Nephron (organoid): ENCODE results near the gene TIMP1.
A peak's percentile ranks its signal among the peaks of the same experiment; 100 is the strongest.

Experiments used
- H3K27ac Mint-ChIP-seq, 3 experiments: 2 replicates each; pipeline ENCODE4 v1.8.0; 2020; ENCODE audit warnings: mixed read lengths in 3 of 3, mild to moderate bottlenecking in 2 of 3, moderate library complexity in 1 of 3
- H3K27me3 Mint-ChIP-seq: 2 replicates; pipeline ENCODE4 v1.8.0; 2021; ENCODE audit warnings: low read depth, mild to moderate bottlenecking, moderate library complexity, mixed read lengths
- H3K36me3 Mint-ChIP-seq: 2 replicates; pipeline ENCODE4 v1.8.0; 2020; ENCODE audit warnings: low read depth, mixed read lengths
- H3K4me1 Mint-ChIP-seq: 2 replicates; pipeline ENCODE4 v1.8.0; 2020; ENCODE audit warnings: mixed read lengths
- H3K4me3 Mint-ChIP-seq, 3 experiments: 2 replicates each; pipeline ENCODE4 v1.8.0; 2020; ENCODE audit warnings: mild to moderate bottlenecking in 3 of 3, mixed read lengths in 3 of 3, moderate library complexity in 2 of 3
- H3K9me3 Mint-ChIP-seq: 2 replicates; pipeline ENCODE4 v1.8.0; 2020; ENCODE audit warnings: mixed read lengths
- TF ChIP-seq, protein P1 (sequence below), 3 experiments: fragments of 200-600 bp; sonication (generic); IDR thresholded peaks; one replicate each; pipeline ENCODE4 v1.5.0; 2021; ENCODE audit warnings: antibody characterized with exemption in 3 of 3; ENCODE audit not compliant: unreplicated experiment in 3 of 3

TIMP1 gene

DNA sequence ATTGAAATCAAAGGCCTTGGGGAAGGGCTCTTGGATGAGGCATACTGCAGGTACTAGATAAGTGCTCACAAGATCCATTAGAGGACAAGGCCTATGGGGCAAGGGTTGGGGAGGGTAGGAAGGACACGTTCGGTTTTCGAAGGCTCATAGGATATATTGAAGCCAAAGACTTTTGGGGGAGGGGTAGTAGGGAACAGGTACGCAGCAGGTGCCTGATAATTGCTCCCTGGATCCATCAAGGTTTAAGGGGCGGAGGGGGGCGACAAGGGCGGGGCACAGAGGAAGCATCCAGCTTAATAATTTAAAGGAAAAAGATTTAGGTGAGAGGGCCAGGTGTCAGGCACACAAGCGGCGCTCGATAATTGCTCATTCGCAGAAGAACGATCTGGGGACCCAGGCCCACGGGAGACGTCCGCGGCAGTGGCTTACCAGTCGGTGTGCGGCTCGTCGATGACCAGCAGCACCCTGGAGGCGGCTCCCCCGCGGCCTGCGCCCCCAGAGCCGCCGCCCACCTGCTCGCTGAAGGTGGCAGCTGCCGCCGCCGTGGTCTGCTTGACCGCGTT is 36.8 kb downstream of the TIMP1 start:
- H3K27me3 Mint-ChIP-seq: peaks cover 56% of the 10 kb centered on the region
- no peak overlapping the region for H3K27ac Mint-ChIP-seq
- peak overlapping the region; percentile 57 to 70 (median 69) for H3K4me3 Mint-ChIP-seq
- H3K9me3 Mint-ChIP-seq: peaks cover 25% of the 10 kb centered on the region
- H3K36me3 Mint-ChIP-seq: no peaks in the 10 kb centered on the region
- TF ChIP-seq, protein P1, sequence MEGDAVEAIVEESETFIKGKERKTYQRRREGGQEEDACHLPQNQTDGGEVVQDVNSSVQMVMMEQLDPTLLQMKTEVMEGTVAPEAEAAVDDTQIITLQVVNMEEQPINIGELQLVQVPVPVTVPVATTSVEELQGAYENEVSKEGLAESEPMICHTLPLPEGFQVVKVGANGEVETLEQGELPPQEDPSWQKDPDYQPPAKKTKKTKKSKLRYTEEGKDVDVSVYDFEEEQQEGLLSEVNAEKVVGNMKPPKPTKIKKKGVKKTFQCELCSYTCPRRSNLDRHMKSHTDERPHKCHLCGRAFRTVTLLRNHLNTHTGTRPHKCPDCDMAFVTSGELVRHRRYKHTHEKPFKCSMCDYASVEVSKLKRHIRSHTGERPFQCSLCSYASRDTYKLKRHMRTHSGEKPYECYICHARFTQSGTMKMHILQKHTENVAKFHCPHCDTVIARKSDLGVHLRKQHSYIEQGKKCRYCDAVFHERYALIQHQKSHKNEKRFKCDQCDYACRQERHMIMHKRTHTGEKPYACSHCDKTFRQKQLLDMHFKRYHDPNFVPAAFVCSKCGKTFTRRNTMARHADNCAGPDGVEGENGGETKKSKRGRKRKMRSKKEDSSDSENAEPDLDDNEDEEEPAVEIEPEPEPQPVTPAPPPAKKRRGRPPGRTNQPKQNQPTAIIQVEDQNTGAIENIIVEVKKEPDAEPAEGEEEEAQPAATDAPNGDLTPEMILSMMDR (IDR thresholded peaks at IDR 0.05; ENCODE audit: unreplicated experiment in 3 of 3): no peak
- H3K4me1 Mint-ChIP-seq: no peaks in the 10 kb centered on the region

DNA sequence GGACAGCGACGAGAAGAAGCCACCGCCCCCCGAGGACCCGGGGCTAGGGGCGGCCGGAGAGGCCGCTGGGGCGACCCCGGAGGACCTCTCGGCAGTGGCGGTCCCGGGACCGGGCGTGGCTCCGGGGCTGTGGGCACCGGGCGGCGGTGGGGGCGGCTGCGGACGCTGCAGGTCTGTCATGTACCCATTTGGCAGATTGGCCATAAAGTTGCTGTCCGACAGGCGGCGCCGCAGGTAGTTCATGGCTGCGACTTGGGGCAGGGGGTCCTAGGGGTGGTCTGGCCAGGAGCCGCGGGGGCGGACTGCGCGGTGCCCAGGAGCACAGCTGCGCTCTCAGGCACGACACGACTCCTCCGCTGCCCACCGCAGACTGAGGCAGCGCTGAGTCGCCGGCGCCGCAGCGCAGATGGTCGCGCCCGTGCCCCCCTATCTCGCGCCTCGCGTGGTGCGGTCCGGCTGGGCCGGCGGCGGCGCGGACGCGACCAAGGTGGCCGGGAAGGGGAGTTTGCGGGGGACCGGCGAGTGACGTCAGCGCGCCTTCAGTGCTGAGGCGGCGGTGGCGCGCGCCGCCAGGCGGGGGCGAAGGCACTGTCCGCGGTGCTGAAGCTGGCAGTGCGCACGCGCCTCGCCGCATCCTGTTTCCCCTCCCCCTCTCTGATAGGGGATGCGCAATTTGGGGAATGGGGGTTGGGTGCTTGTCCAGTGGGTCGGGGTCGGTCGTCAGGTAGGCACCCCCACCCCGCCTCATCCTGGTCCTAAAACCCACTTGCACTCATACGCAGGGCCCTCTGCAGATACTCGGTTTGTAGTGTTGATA is 37.5 kb downstream of the TIMP1 start, which contains the start of gene SYN1:
TSS of gene SYN1 (minus strand) at position 372 of the 817 bp plus-strand sequence. CDS start at position 243, 129 bp downstream.
- Mint-ChIP-seq H3K4me1 (no peaks in the 10 kb centered on the region), H3K4me3 (peak within 1 kb of the TSS; percentile 57 to 70 (median 69)), H3K36me3 (no peaks in the 10 kb centered on the region), H3K27me3 (peaks cover 54% of the 10 kb centered on the region), H3K9me3 (peaks cover 25% of the 10 kb centered on the region), H3K27ac (no peak within 1 kb of the TSS)
- TF ChIP-seq, protein P1 (IDR thresholded peaks at IDR 0.05; ENCODE audit: unreplicated experiment in 3 of 3): no peak

DNA sequence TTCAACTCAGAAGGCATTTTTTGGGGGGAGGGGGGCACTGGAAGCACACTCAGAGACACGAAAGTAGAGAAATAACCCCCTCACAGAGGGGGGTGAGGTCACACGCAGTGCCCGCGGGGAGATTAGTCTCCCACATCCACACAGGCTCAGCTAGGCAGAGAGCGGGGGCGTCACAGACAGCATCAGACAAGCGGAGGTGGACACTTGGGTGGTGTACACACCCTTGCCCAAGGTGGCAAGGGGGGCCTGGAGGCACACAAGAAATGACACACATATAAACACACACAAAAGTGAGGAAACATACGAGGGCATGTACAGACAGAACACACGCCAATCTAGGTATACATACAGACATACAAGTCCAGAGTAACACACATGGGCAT is 38.1 kb downstream of the TIMP1 start:
- no peaks in the 10 kb centered on the region for H3K36me3 Mint-ChIP-seq
- H3K4me3 Mint-ChIP-seq: peak overlapping the region in 2 of 3 experiments; percentile 26 to 36
- H3K27me3 Mint-ChIP-seq: peaks cover 54% of the 10 kb centered on the region
- H3K27ac Mint-ChIP-seq: no peak overlapping the region
- peaks cover 25% of the 10 kb centered on the region for H3K9me3 Mint-ChIP-seq
- TF ChIP-seq, protein P1 (IDR thresholded peaks at IDR 0.05; ENCODE audit: unreplicated experiment in 3 of 3): no peak
- H3K4me1 Mint-ChIP-seq: no peaks in the 10 kb centered on the region

DNA sequence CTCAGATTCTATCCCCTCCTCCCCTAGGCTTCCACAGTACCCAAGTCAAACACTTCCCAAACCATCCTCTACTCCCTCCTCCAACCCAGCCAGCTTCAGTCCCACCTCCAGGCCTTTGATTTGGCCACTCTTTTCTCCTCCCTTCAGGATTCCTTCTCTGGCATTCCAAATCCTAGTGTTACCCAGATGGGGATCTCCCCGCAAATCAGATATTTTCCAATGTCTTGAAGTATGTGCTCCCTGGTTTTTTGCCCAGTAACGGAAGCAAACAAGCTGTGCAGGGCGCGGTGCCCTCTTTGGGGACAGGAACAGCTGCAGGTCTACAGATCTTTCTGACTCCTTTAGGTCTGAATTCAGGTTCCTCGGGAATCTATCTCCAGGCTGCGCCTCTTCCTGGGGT is 39.6 kb downstream of the TIMP1 start:
- peaks cover 54% of the 10 kb centered on the region for H3K27me3 Mint-ChIP-seq
- peaks cover 29% of the 10 kb centered on the region for H3K9me3 Mint-ChIP-seq
- no peak overlapping the region for H3K27ac Mint-ChIP-seq
- no peaks in the 10 kb centered on the region for H3K36me3 Mint-ChIP-seq
- no peaks in the 10 kb centered on the region for H3K4me1 Mint-ChIP-seq
- TF ChIP-seq, protein P1 (IDR thresholded peaks at IDR 0.05; ENCODE audit: unreplicated experiment in 3 of 3): no peak
- no peak overlapping the region for H3K4me3 Mint-ChIP-seq

DNA sequence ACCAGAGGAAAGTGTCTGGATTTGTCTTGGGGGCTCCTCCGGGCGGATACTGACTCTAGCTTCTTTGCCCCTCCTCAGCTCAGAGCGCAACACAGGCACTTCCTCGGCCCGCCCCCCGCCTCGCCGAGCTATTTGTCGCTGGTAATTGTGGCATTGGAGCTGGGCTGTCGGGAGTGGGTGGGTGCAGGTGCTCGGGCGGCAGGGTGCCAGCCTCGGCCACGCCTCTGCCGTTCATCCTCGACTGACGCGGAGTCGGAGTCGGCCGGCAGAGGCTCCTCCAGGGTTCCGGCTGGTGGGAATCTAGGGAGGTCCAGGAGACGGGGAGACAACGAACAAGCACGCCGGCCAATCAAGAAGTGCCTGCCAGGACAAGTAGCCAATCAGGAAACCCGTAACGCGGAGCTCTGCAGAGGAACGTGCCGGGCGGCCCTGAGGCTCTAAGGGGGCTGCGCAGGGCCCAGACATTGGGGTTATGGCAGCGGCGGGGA is 41.3 kb downstream of the TIMP1 start:
- Mint-ChIP-seq H3K27ac (no peak overlapping the region), H3K4me3 (peak overlapping the region; percentile 79 to 85 (median 81)), H3K27me3 (peaks cover 43% of the 10 kb centered on the region), H3K36me3 (no peaks in the 10 kb centered on the region), H3K4me1 (no peaks in the 10 kb centered on the region), H3K9me3 (peaks cover 17% of the 10 kb centered on the region)
- TF ChIP-seq, protein P1 (IDR thresholded peaks at IDR 0.05; ENCODE audit: unreplicated experiment in 3 of 3): no peak
